ENCODE data around the gene ABI3. TPM values are rescaled to one million over a fixed set of nuclear protein-coding genes. Genes with fewer than 3 reads are reported as not detected.
A peak's percentile ranks its signal among the peaks of the same experiment; 100 is the strongest.
"Not testable (repeated sequence)": the region's sequence is repeated elsewhere in the genome, so short reads cannot be mapped to it uniquely, and the experiment has no call there.

The ABI3 gene
- total RNA-seq, 1 experiment from 2014 or later = not detected

DNA sequence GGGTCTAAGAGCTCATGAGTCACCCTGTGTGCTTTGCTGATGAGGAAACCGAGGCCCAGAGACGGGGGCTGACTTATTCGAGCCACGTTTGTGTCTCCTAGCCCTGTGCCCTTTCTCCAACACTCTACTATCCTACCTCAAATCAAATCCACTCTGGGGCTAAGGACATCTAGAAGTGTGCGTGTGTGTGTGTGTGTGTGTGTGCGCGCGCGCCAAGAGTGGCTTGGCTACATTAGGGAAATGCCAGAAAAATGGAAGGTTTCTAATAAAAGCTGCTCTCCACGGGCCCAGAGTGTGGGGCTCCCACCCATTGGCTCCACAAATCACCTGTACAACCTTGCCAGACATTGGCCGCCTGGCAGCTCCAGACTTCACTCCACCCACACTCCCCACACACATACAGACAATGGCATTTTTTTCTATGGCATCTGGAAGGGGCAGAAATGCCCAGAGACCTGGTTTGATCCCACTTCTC is 50.3 kb downstream of the ABI3 start:
- TF ChIP-seq, protein P1, sequence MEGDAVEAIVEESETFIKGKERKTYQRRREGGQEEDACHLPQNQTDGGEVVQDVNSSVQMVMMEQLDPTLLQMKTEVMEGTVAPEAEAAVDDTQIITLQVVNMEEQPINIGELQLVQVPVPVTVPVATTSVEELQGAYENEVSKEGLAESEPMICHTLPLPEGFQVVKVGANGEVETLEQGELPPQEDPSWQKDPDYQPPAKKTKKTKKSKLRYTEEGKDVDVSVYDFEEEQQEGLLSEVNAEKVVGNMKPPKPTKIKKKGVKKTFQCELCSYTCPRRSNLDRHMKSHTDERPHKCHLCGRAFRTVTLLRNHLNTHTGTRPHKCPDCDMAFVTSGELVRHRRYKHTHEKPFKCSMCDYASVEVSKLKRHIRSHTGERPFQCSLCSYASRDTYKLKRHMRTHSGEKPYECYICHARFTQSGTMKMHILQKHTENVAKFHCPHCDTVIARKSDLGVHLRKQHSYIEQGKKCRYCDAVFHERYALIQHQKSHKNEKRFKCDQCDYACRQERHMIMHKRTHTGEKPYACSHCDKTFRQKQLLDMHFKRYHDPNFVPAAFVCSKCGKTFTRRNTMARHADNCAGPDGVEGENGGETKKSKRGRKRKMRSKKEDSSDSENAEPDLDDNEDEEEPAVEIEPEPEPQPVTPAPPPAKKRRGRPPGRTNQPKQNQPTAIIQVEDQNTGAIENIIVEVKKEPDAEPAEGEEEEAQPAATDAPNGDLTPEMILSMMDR (IDR thresholded peaks at IDR 0.05; ENCODE audit: unreplicated experiment) = no peak
- Mint-ChIP-seq H3K4me1 (ENCODE audit: insufficient read depth, unreplicated experiment) (peaks cover 12% of the 10 kb centered on the region), H3K9me3 (ENCODE audit: unreplicated experiment) (no peaks in the 10 kb centered on the region), H3K27me3 (ENCODE audit: insufficient read depth, unreplicated experiment) (no peaks in the 10 kb centered on the region), H3K27ac (ENCODE audit: low read depth, unreplicated experiment) (peak overlapping the region; percentile 12), H3K4me3 (ENCODE audit: unreplicated experiment) (peak overlapping the region; percentile 67), H3K36me3 (ENCODE audit: insufficient read depth, unreplicated experiment) (peaks cover 5% of the 10 kb centered on the region)
- no TSS peak for BruUV-seq (replicated peaks)
- intact Hi-C loops (cut with micrococcal nuclease) = no loop called here
- CTCF ChIA-PET = interaction anchor here (0.6 kb wide), 1 partner anchor 810 kb away, joined by 4 read pairs; no protein-coding TSS in a partner anchor
- no peak for DNase-seq (ENCODE audit: unreplicated experiment)
- POLR2A ChIA-PET = interaction anchor here (0.6 kb wide), 1 partner anchor 987 kb away, joined by 3 read pairs; no protein-coding TSS in a partner anchor

DNA sequence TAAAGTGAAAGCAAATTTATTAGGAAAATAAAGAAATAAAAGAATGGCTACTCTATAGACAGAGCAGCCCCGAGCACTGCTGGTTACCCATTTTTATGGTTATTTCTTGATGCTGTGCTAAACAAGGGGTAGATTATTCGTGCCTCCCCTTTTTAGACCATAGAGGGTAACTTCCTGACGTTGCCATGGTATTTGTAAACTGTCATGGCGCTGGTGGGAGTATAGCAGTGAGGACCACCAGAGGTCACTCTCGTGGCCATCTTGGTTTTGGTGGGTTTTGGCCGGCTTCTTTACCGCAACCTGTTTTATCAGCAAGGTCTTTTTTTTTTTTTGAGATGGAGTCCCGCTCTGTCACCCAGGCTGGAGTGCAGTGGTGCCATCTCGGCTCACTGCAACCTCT is 51.0 kb downstream of the ABI3 start:
- POLR2A ChIA-PET = interaction anchor here (0.6 kb wide), 1 partner anchor 988 kb away, joined by 3 read pairs; no protein-coding TSS in a partner anchor
- H3K9me3 Mint-ChIP-seq (ENCODE audit: unreplicated experiment); CTCF ChIA-PET; DNase-seq (ENCODE audit: unreplicated experiment); H3K4me3 Mint-ChIP-seq (ENCODE audit: unreplicated experiment); H3K27ac Mint-ChIP-seq (ENCODE audit: low read depth, unreplicated experiment); H3K36me3 Mint-ChIP-seq (ENCODE audit: insufficient read depth, unreplicated experiment); H3K27me3 Mint-ChIP-seq (ENCODE audit: insufficient read depth, unreplicated experiment); BruUV-seq (replicated peaks); intact Hi-C loops (cut with micrococcal nuclease): not testable (repeated sequence)
- H3K4me1 Mint-ChIP-seq (ENCODE audit: insufficient read depth, unreplicated experiment) = peaks cover 12% of the 10 kb centered on the region

DNA sequence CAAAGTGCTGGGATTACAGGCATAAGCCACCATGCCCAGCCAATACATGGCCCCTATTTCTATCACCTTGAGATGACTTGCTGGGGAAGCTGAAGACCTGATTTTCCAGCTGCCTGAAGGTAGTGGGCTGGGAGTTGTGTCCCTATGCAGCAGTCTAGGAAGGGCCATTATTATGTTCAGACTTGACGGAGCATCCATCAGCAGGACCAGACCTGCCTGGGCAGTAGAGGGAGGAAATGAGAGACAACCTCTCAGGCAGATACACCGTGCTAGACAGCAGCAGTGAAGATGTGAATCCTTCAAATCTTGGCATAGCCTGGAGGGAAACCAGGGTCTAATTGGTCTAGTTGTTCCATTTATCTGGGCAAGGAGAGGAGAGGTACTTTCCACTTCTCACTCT is 55.7 kb downstream of the ABI3 start:
- no peaks in the 10 kb centered on the region for H3K27me3 Mint-ChIP-seq (ENCODE audit: insufficient read depth, unreplicated experiment)
- H3K27ac Mint-ChIP-seq (ENCODE audit: low read depth, unreplicated experiment) = no peak overlapping the region
- no TSS peak for BruUV-seq (replicated peaks)
- TF ChIP-seq, protein P1 (IDR thresholded peaks at IDR 0.05; ENCODE audit: unreplicated experiment) = no peak
- peaks cover 8% of the 10 kb centered on the region for H3K4me1 Mint-ChIP-seq (ENCODE audit: insufficient read depth, unreplicated experiment)
- POLR2A ChIA-PET = interaction anchor here (0.8 kb wide), 1 partner anchor 134 kb away, joined by 3 read pairs; no protein-coding TSS in a partner anchor
- no peaks in the 10 kb centered on the region for H3K9me3 Mint-ChIP-seq (ENCODE audit: unreplicated experiment)
- intact Hi-C loops (cut with micrococcal nuclease) = no loop called here
- CTCF ChIA-PET = no interaction called here
- H3K4me3 Mint-ChIP-seq (ENCODE audit: unreplicated experiment) = no peak overlapping the region
- H3K36me3 Mint-ChIP-seq (ENCODE audit: insufficient read depth, unreplicated experiment) = peaks cover 5% of the 10 kb centered on the region
- no peak for DNase-seq (ENCODE audit: unreplicated experiment)

DNA sequence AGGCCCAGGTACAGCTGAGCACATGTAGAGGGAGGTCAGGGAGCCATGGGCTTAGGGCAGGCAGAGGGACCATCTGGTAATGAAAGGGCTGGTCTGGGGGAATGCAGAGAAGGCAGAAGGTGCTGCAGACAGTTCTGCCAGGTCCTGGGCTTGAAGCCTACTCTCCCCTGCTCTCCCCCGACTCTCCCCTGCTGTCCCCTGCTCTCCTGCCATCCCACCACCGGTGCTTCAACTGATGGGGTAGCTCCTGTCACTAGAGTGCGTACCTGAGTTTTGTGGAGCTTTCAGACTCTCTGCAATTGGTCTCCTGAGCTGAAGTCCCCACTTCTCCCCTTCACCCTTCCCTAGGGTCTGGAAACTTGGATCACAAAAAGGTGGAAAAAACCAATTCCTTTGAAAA is 57.4 kb downstream of the ABI3 start:
- no TSS peak for BruUV-seq (replicated peaks)
- Mint-ChIP-seq H3K36me3 (ENCODE audit: insufficient read depth, unreplicated experiment) (peaks cover 5% of the 10 kb centered on the region), H3K27me3 (ENCODE audit: insufficient read depth, unreplicated experiment) (no peaks in the 10 kb centered on the region), H3K4me1 (ENCODE audit: insufficient read depth, unreplicated experiment) (peaks cover 8% of the 10 kb centered on the region), H3K9me3 (ENCODE audit: unreplicated experiment) (no peaks in the 10 kb centered on the region), H3K27ac (ENCODE audit: low read depth, unreplicated experiment) (no peak overlapping the region), H3K4me3 (ENCODE audit: unreplicated experiment) (no peak overlapping the region)
- DNase-seq (ENCODE audit: unreplicated experiment) = no peak
- intact Hi-C loops (cut with micrococcal nuclease) = no loop called here
- TF ChIP-seq, protein P1 (IDR thresholded peaks at IDR 0.05; ENCODE audit: unreplicated experiment) = no peak
- ChIA-PET POLR2A (no interaction called here), CTCF (interaction anchor here (1.0 kb wide), 1 partner anchor 23 kb away, joined by 3 read pairs; no protein-coding TSS in a partner anchor)

DNA sequence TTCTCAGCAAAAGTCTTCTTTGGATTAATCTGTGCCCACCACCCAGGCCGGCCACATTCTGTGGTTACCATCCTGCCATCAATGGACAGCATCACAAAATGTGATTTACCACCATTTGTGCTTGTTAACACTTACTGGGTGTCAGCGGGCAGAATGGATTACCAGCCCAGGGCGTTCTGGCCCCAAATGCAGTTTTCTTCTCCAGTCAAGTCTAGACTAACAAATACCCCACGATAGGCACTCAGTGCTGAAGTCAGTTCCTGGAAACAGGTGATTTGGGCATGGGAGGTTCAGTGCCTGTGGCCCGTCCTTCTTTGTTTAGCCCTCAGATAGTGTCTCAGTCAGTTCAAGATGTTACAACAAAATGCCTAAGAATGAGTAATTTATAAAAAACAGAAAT is 58.8 kb downstream of the ABI3 start:
- Mint-ChIP-seq H3K4me1 (ENCODE audit: insufficient read depth, unreplicated experiment) (peaks cover 8% of the 10 kb centered on the region), H3K27me3 (ENCODE audit: insufficient read depth, unreplicated experiment) (no peaks in the 10 kb centered on the region), H3K36me3 (ENCODE audit: insufficient read depth, unreplicated experiment) (peaks cover 5% of the 10 kb centered on the region), H3K9me3 (ENCODE audit: unreplicated experiment) (no peaks in the 10 kb centered on the region), H3K27ac (ENCODE audit: low read depth, unreplicated experiment) (no peak overlapping the region), H3K4me3 (ENCODE audit: unreplicated experiment) (no peak overlapping the region)
- BruUV-seq (replicated peaks) = no TSS peak
- intact Hi-C loops (cut with micrococcal nuclease) = no loop called here
- CTCF ChIA-PET = no interaction called here
- TF ChIP-seq, protein P1 (IDR thresholded peaks at IDR 0.05; ENCODE audit: unreplicated experiment) = no peak
- POLR2A ChIA-PET = no interaction called here
- DNase-seq (ENCODE audit: unreplicated experiment) = no peak

All from MCF 10A (cell line).